K562 (cell line): Measurements from ENCODE around the gene C20orf96. TPM values are rescaled to one million over a fixed set of nuclear protein-coding genes. Genes with fewer than 3 reads are reported as not detected.

Experiments used
- ATAC-seq: fragments of 200-7000 bp; cut with Tn5 transposase; 3 replicates; pipeline ENCODE4 v1.9.1; 2020; ENCODE audit warnings: moderate library complexity
- Bru-seq: library from RNA; stranded (reverse); fragments of 400-500 nt; gene quantifications from one replicate; lab custom pipeline; 2021; lab: Mats Ljungman, UMichigan
- BruChase-seq, 2 experiments: library from RNA; stranded (reverse); fragments of 400-500 nt; gene quantifications; one replicate each; lab custom pipeline; 2021; lab: Mats Ljungman, UMichigan
- BruUV-seq: library from RNA; stranded (reverse); fragments of 400-500 nt; replicated peaks from 2 replicates; lab custom pipeline; 2021; lab: Mats Ljungman, UMichigan
- CTCF ChIA-PET: fragments of 300-600 bp; formaldehyde crosslinking; extraction: SDS; loops from one replicate; lab custom pipeline; 2021; ENCODE audit warnings: low intra/inter-chr PET ratio; lab: Yijun Ruan, JAX
- POLR2A ChIA-PET: fragments of 300-600, 350-650 bp; sonication (Branson Sonifier 250); formaldehyde crosslinking; extraction: SDS; loops from one replicate; lab custom pipeline; 2021; ENCODE audit warnings: antibody characterized with exemption, inconsistent platforms; lab: Yijun Ruan, JAX
- DNase-seq, 4 experiments: peaks; one replicate each; pipeline versions ENCODE4 v3.0.0 to v3.0.0-alpha.2; 2011 to 2018; ENCODE audit warnings: low spot score in 3 of 4, mixed read lengths in 3 of 4; ENCODE audit errors: extremely low read depth in 1 of 4
- FAIRE-seq: peaks from 2 replicates; lab custom pipeline; 2011; peaks lifted over from hg19 to GRCh38; lab: Jason Lieb, UNC
- H2AFZ ChIP-seq: 2 replicates; pipeline ENCODE4 v1.6.0; 2011; ENCODE audit warnings: low read depth, low read length, control low read depth, inconsistent platforms
- H3K27ac ChIP-seq: fragments of 200-600 bp; 3 replicates; pipeline ENCODE4 v1.8.0; 2011; ENCODE audit warnings: low read depth, mild to moderate bottlenecking, control low read depth, inconsistent platforms, low read length, moderate library complexity, mixed read lengths; ENCODE audit errors: extremely low read depth
- H3K27me3 ChIP-seq, 2 experiments: fragments of 300-600 bp in 1 of 2; 2 replicates in 1 of 2; 3 replicates in 1 of 2; pipeline versions ENCODE4 v1.6.0 to v1.8.0; 2011; ENCODE audit warnings: inconsistent platforms in 2 of 2, low read length in 2 of 2, mild to moderate bottlenecking in 1 of 2, mixed read lengths in 1 of 2, moderate library complexity in 1 of 2; ENCODE audit not compliant: control insufficient read depth in 2 of 2, insufficient read depth in 2 of 2
- H3K36me3 ChIP-seq: fragments of 300-600 bp; 3 replicates; pipeline ENCODE4 v1.8.0; 2011; ENCODE audit warnings: mild to moderate bottlenecking, low read length, inconsistent platforms; ENCODE audit not compliant: control insufficient read depth, insufficient read depth
- H3K4me1 ChIP-seq, 2 experiments: fragments of 200-600 bp in 1 of 2; replicated peaks in 1 of 2; 2 replicates in 1 of 2; 3 replicates in 1 of 2; pipeline versions ENCODE4 v1.5.1 to v1.8.0; 2011; ENCODE audit warnings: inconsistent platforms in 2 of 2, low read length in 2 of 2, mild to moderate bottlenecking in 1 of 2, mixed read lengths in 1 of 2, moderate library complexity in 1 of 2; ENCODE audit not compliant: control insufficient read depth in 2 of 2, insufficient read depth in 2 of 2
- H3K4me2 ChIP-seq: 2 replicates; pipeline ENCODE4 v1.6.1; 2011; ENCODE audit warnings: low read length, control low read depth, inconsistent platforms, mixed read lengths; ENCODE audit not compliant: insufficient read depth
- H3K4me3 ChIP-seq: fragments of 200-600 bp; sonication (generic), shearing (Covaris generic); 2 replicates; pipeline ENCODE4 v1.5.1; 2016; ENCODE audit warnings: control low read depth, inconsistent platforms
- H3K79me2 ChIP-seq: fragments of 200-600 bp; 3 replicates; pipeline ENCODE4 v1.8.0; 2011; ENCODE audit warnings: low read length, inconsistent platforms; ENCODE audit not compliant: control insufficient read depth, insufficient read depth
- H3K9ac ChIP-seq, 2 experiments: 2 replicates each; pipeline versions ENCODE4 v1.6.0 to v1.6.1; 2011; ENCODE audit warnings: low read depth in 2 of 2, low read length in 2 of 2, control low read depth in 1 of 2, inconsistent platforms in 1 of 2, mild to moderate bottlenecking in 1 of 2, mixed read lengths in 1 of 2; ENCODE audit not compliant: insufficient read depth in 1 of 2
- H3K9me1 ChIP-seq: one replicate; pipeline ENCODE4 v1.6.0; 2011; ENCODE audit warnings: inconsistent platforms, mild to moderate bottlenecking, low read length, moderate library complexity; ENCODE audit not compliant: control insufficient read depth, insufficient read depth
- H3K9me3 ChIP-seq: replicated peaks from 2 replicates; pipeline ENCODE4 v1.5.1; 2011; ENCODE audit warnings: low read depth, low read length, inconsistent platforms; ENCODE audit not compliant: control insufficient read depth, insufficient read depth
- H4K20me1 ChIP-seq: replicated peaks from 2 replicates; pipeline ENCODE4 v1.6.1; 2011; ENCODE audit warnings: low read length, inconsistent platforms, mixed read lengths; ENCODE audit not compliant: control insufficient read depth, insufficient read depth
- BCL6 ChIP-seq: fragments of 250-450 bp; sonication (Bioruptor Pico); IDR thresholded peaks from 2 replicates; pipeline ENCODE4 v1.4.0; 2020
- C11orf30 ChIP-seq: fragments of 450-650 bp; IDR thresholded peaks from 2 replicates; pipeline ENCODE4 v1.6.1; 2016; ENCODE audit warnings: low read depth, mild to moderate bottlenecking
- CCAR2 ChIP-seq: fragments of 200-400 bp; formaldehyde crosslinking; IDR thresholded peaks from 2 replicates; pipeline ENCODE4 v1.6.1; 2017; ENCODE audit warnings: mild to moderate bottlenecking, low read depth, low read length
- EWSR1 ChIP-seq: fragments of 450-650 bp; IDR thresholded peaks from 2 replicates; pipeline ENCODE4 v1.6.1; 2018; ENCODE audit warnings: borderline replicate concordance, mild to moderate bottlenecking, low read depth, moderate library complexity; ENCODE audit not compliant: partially characterized antibody
- GABPA ChIP-seq: fragments of 200-800 bp; sonication (Bioruptor generic); conservative IDR thresholded peaks from 2 replicates; pipeline ENCODE4 v1.6.1; 2016; ENCODE audit warnings: low read depth, missing genetic modification characterization, missing compliant biosample characterization
- GATAD2A ChIP-seq: fragments of 450-650 bp; IDR thresholded peaks from 2 replicates; pipeline ENCODE4 v1.6.1; 2017
- MITF ChIP-seq: IDR thresholded peaks from 2 replicates; pipeline ENCODE4 v1.6.1; 2014; ENCODE audit warnings: antibody characterized with exemption
- NELFE ChIP-seq: IDR thresholded peaks from 2 replicates; pipeline ENCODE4 v1.6.1; 2011; ENCODE audit warnings: mild to moderate bottlenecking; ENCODE audit not compliant: insufficient read depth, insufficient read length
- NFXL1 ChIP-seq: fragments of 450-650 bp; formaldehyde crosslinking; IDR thresholded peaks from 2 replicates; pipeline ENCODE4 v1.4.0; 2021; ENCODE audit warnings: mild to moderate bottlenecking
- NONO ChIP-seq, 2 experiments: fragments of 200-400 bp in 1 of 2; fragments of 450-650 bp in 1 of 2; formaldehyde crosslinking in 1 of 2; IDR thresholded peaks; 2 replicates each; pipeline ENCODE4 v1.6.1; 2017; ENCODE audit warnings: low read depth in 2 of 2, mild to moderate bottlenecking in 2 of 2, moderate library complexity in 2 of 2, low read length in 1 of 2
- ZNF398 ChIP-seq: fragments of 250-450 bp; sonication (Bioruptor Pico); IDR thresholded peaks from 2 replicates; pipeline ENCODE4 v1.8.0; 2021; ENCODE audit warnings: moderate library complexity, mild to moderate bottlenecking, inconsistent platforms
- ZNF444 ChIP-seq: fragments of 250-450 bp; sonication (Bioruptor Pico); IDR thresholded peaks from 2 replicates; pipeline ENCODE4 v1.4.0; 2020; ENCODE audit warnings: mild to moderate bottlenecking, moderate library complexity
- ZNF511 ChIP-seq: sonication (generic); formaldehyde crosslinking; IDR thresholded peaks from 2 replicates; pipeline ENCODE4 v1.8.0; 2022; ENCODE audit warnings: mild to moderate bottlenecking, missing genetic modification reagents
- WGBS: fragments of 100-300 bp; shearing (Covaris generic); methylation state at CpG from one replicate; pipeline ENCODE4 v1.1.6; 2016; ENCODE audit warnings: low coverage, mixed read lengths; ENCODE audit not compliant: insufficient coverage; ENCODE audit errors: missing lambda C conversion rate; 5-methylcytosine and 5-hydroxymethylcytosine counted together
- in situ Hi-C: fragments of 300-500 bp; cut with MboI; formaldehyde crosslinking; loops from 4 replicates; pipeline ENCODE4 v1.15.0; 2018; ENCODE audit warnings: inconsistent platforms, mixed read lengths
- intact Hi-C: fragments of 100-400 bp; cut with micrococcal nuclease; formaldehyde crosslinking; loops from 2 replicates; pipeline ENCODE4 v1.14.2; 2022
- long read RNA-seq, 3 experiments: library from polyadenylated mRNA in 2 of 3; library from RNA in 1 of 3; unstranded in 2 of 3; stranded (forward) in 1 of 3; transcript quantifications; one replicate each; pipeline ENCODE4 v2.0.0, GENCODE V29; 2019 to 2022
- polyA minus RNA-seq, 3 experiments: library from RNA; depleted of rRNA, polyadenylated mRNA; stranded (reverse); fragments of >200 nt; gene quantifications; 2 replicates each; pipeline ENCODE4 v1.2.3, GENCODE V29; 2011
- polyA plus RNA-seq, 8 experiments: library from polyadenylated mRNA; depleted of rRNA in 4 of 8; stranded (reverse) in 5 of 8; unstranded in 3 of 8; fragments of >200 nt; fragmentation: Nextera tagmentation in 2 of 8; fragmentation: Illumina TruSeq in 1 of 8; extraction: Ambion mirVana in 2 of 8; extraction: Trizol in 1 of 8; gene quantifications; 2 replicates each; pipeline versions ENCODE4 v1.2.1 to v1.2.3, GENCODE V29; 2011 to 2014; ENCODE audit warnings: inconsistent platforms in 1 of 8, missing spikeins in 1 of 8
- total RNA-seq, 7 experiments: library from RNA; depleted of rRNA in 6 of 7; stranded (reverse); fragments of >200 nt in 6 of 7; fragmentation: Illumina TruSeq in 2 of 7; extraction: Trizol in 2 of 7; gene quantifications; 2 replicates each; pipeline versions ENCODE4 v1.2.1 to v1.2.3, GENCODE V29; 2011 to 2021; ENCODE audit warnings: low replicate concordance in 1 of 7

Gene C20orf96
- 40.0 and 54.2 TPM in 2 replicates for total RNA-seq (2011; cell fraction: chromatin; rRNA removed; ENCODE audit: low replicate concordance)
- total RNA-seq (2011; cell fraction: nucleolus; rRNA removed) = 27.8 and 28.2 TPM in 2 replicates
- total RNA-seq (2011; cell fraction: nucleoplasm; rRNA removed) = 25.0 and 27.3 TPM in 2 replicates
- 1.5 and 2.0 TPM in 2 replicates for total RNA-seq (2014; rRNA removed)
- total RNA-seq (2014; rRNA removed; fragmentation: Illumina TruSeq; extraction: Trizol) = 2.4 and 3.0 TPM in 2 replicates
- 2.1 and 2.3 TPM in 2 replicates for total RNA-seq (2015; rRNA removed; fragmentation: Illumina TruSeq; extraction: Trizol)
- total RNA-seq (2021) = 10.1 TPM in 2 replicates
- polyA plus RNA-seq (2011; rRNA removed) = 11.0 and 22.6 TPM in 2 replicates
- polyA plus RNA-seq (2011; cell fraction: cytosol; rRNA removed) = 5.7 and 11.5 TPM in 2 replicates
- polyA plus RNA-seq (2011; cell fraction: nucleus; rRNA removed) = 35.3 and 52.8 TPM in 2 replicates
- polyA plus RNA-seq (2012) = 8.6 and 10.2 TPM in 2 replicates
- polyA plus RNA-seq (2014; fragmentation: Illumina TruSeq; extraction: Trizol) = 8.4 and 9.8 TPM in 2 replicates
- 1 to 10 TPM; 1.7 to 4.2 TPM for polyA plus RNA-seq (2014; fragmentation: Nextera tagmentation; extraction: Ambion mirVana)
- 9.1 and 11.7 TPM in 2 replicates for polyA plus RNA-seq (2014; rRNA removed)
- 6.5 and 8.2 TPM in 2 replicates for polyA minus RNA-seq (2011; rRNA and poly(A)+ RNA removed)
- 3.1 and 3.6 TPM in 2 replicates for polyA minus RNA-seq (2011; cell fraction: cytosol; rRNA and poly(A)+ RNA removed)
- 8.6 and 19.5 TPM in 2 replicates for polyA minus RNA-seq (2011; cell fraction: nucleus; rRNA and poly(A)+ RNA removed)
- percentile 65 among the genes with signal in this experiment for Bru-seq, nascent RNA
- BruChase-seq, experiment 1, labeled RNA remaining after a 2-hour chase = percentile 61 among the genes with signal in this experiment
- percentile 65 among the genes with signal in this experiment for BruChase-seq, experiment 2, labeled RNA remaining after a 6-hour chase
- long read RNA-seq, experiment 1, partial matches to known transcripts = 2 of 4 reads
- long read RNA-seq, experiment 1, other reads (novel, unspliced or antisense) = 1 of 4 reads
- long read RNA-seq, experiment 2, transcript C20orf96-202 (9 exons, 1,420 nt) = major isoform, 5 of 16 reads
- long read RNA-seq, experiment 2, partial matches to known transcripts = 6 of 16 reads
- long read RNA-seq, experiment 2, other reads (novel, unspliced or antisense) = 5 of 16 reads
- long read RNA-seq, experiment 3, partial matches to known transcripts = 2 of 3 reads
- long read RNA-seq, experiment 3, other reads (novel, unspliced or antisense) = 0 of 3 reads

GRCh38 chr20:290084-290831, at the start of gene C20orf96:
TSS of gene C20orf96 (minus strand) at chr20:290750. CDS start at chr20:290610, 140 bp downstream.
- BruUV-seq = TSS peak; percentile 74
- peak; percentile 96 for ATAC-seq
- intact Hi-C loops = no loop called here
- TF ChIP-seq C11orf30 = no peak
- no peak for TF ChIP-seq NONO (IDR thresholded peaks at IDR 0.05; ENCODE audit: low read depth in 2 of 2, low read length in 1 of 2)
- TF ChIP-seq ZNF444 (CRISPR knock-in tag) = no peak
- no peak; the same call in 1 of the 2 replicates for TF ChIP-seq ZNF511 (CRISPR knock-in tag)
- 0 out of 2 replicates have a peak, but pooled peaks have one; percentile 49 for TF ChIP-seq MITF
- TF ChIP-seq BCL6 (CRISPR knock-in tag) = no peak
- TF ChIP-seq NFXL1 (CRISPR knock-in tag) = no peak
- TF ChIP-seq CCAR2 = no peak
- no peak for TF ChIP-seq EWSR1
- TF ChIP-seq GABPA (tag) = no peak
- TF ChIP-seq NELFE = no peak
- no peak for TF ChIP-seq GATAD2A
- no peak for TF ChIP-seq ZNF398 (CRISPR knock-in tag)

More at GRCh38 chr20:290084-290831, at the start of gene C20orf96:
- Histone ChIP-seq H3K4me3 (peak within 1 kb of the TSS; percentile 68), H3K27ac (peak within 1 kb of the TSS; percentile 87), H4K20me1 (no peaks in the 10 kb centered on the region), H3K9me3 (peaks cover 5% of the 10 kb centered on the region; the same call in 1 of the 2 replicates), H3K9me1 (no peaks in the 10 kb centered on the region), H2AFZ (peak within 1 kb of the TSS; percentile 96), H3K4me2 (peak within 1 kb of the TSS; percentile 93), H3K36me3 (peaks cover 8% of the 10 kb centered on the region; the same call in 2 of the 3 replicates), H3K9ac (peak within 1 kb of the TSS; percentile 84 to 96), H3K79me2 (peaks cover 18% of the 10 kb centered on the region), H3K4me1 (peaks cover 4 to 9% of the 10 kb centered on the region in 2 experiments; a peak in 3 of 5 replicates), H3K27me3 (no peaks in the 10 kb centered on the region)
- POLR2A ChIA-PET = interaction anchor here (1.9 kb wide), 1 partner anchor 8 kb away, joined by 5 read pairs; the partner anchor contains the start of gene ZCCHC3
- 1% methylated on average over 23 of the region's 43 CpGs for WGBS
- CTCF ChIA-PET = no interaction called here
- peak; percentile 94 to 97 (median 95) for DNase-seq
- peak; percentile 87 for FAIRE-seq
- in situ Hi-C loops = no loop called here
